ENCODE measurements around the gene ST8SIA1. TPM values are rescaled to one million over a fixed set of nuclear protein-coding genes. Genes with fewer than 3 reads are reported as not detected.

The ST8SIA1 gene
- total RNA-seq, 6 donors from 2014 or later: 1.4 to 10.5 (median 4.1) TPM

GRCh38 chr12:22228022-22228875 is 106.3 kb downstream of the ST8SIA1 start:
- H3K4me3 ChIP-seq: no peak overlapping the region
- 75 to 78% methylated on average over 2 of the region's 2 CpGs for WGBS, 2 donors
- H3K36me3 ChIP-seq: no peaks in the 10 kb centered on the region
- DNase-seq (no peak), ATAC-seq (ENCODE audit: low FRiP score in 2 of 2) (peak in 1 of 2 donors; percentile 70)
- H3K4me1 ChIP-seq: peaks cover 0 to 5% (median 0%) of the 10 kb centered on the region in 4 donors
- no peaks in the 10 kb centered on the region for H3K9me3 ChIP-seq
- H3K27me3 ChIP-seq: no peaks in the 10 kb centered on the region
- TF ChIP-seq EP300 (IDR thresholded peaks at IDR 0.05): no peak
- TF ChIP-seq POLR2AphosphoS5 (IDR thresholded peaks at IDR 0.05): no peak
- TF ChIP-seq POLR2A (IDR thresholded peaks at IDR 0.05): no peak
- TF ChIP-seq CTCF (IDR thresholded peaks at IDR 0.05): no peak
- no peak overlapping the region for H3K27ac ChIP-seq

DNA sequence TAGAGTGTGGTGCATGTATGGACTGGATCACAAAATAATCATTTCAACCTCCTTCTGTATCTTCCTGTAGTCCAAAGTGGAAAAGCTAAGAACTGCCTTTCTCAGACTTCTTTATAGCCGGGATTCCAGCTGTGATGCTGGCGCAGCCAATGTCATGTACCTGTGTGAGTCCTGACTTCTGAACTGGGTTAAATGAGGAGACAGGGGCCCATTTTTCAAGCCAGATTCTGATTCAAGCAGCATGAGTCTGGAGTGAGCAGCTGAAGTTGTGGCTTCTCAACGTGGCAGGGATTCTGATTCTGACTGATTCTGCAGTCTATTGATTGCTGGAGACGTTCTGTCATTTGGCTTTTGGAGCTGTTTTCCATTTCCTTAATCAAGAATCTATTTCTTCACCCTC is 111.2 kb downstream of the ST8SIA1 start:
- Histone ChIP-seq H3K27ac (no peak overlapping the region), H3K4me3 (no peak overlapping the region), H3K27me3 (no peaks in the 10 kb centered on the region), H3K36me3 (no peaks in the 10 kb centered on the region), H3K4me1 (no peaks in the 10 kb centered on the region), H3K9me3 (no peaks in the 10 kb centered on the region)
- WGBS, 2 donors: 71% methylated on average over 4 of the region's 4 CpGs
- ATAC-seq (ENCODE audit: low FRiP score in 2 of 2) (no peak), DNase-seq (no peak)
- TF ChIP-seq CTCF (IDR thresholded peaks at IDR 0.05) (no peak), EP300 (IDR thresholded peaks at IDR 0.05) (no peak), POLR2AphosphoS5 (IDR thresholded peaks at IDR 0.05) (no peak)

DNA sequence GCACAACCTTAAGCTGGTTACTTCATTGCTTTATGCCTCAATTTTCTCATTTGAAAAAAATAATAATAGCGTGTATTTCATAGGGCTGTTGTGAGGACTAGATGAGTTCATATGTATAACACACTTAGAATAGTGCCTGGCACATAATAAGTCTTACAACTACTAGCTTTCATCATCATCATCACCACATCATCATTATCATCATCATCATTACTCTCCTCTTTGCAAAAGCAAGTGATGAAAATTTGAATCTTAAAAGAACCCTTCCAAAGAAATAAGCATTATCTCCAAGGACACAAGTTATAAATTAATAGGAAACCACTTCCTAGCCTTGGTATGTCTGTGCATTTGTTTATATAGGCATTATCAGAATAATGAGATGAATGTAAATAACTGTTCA is 117.0 kb downstream of the ST8SIA1 start:
- Histone ChIP-seq H3K36me3 (no peaks in the 10 kb centered on the region), H3K4me3 (no peak overlapping the region), H3K9me3 (no peaks in the 10 kb centered on the region), H3K4me1 (no peaks in the 10 kb centered on the region), H3K27ac (no peak overlapping the region), H3K27me3 (no peaks in the 10 kb centered on the region)
- ATAC-seq (ENCODE audit: low FRiP score in 2 of 2): no peak
- no peak for DNase-seq
- no peak for TF ChIP-seq CTCF (IDR thresholded peaks at IDR 0.05)
- no peak for TF ChIP-seq POLR2AphosphoS5 (IDR thresholded peaks at IDR 0.05)
- TF ChIP-seq EP300 (IDR thresholded peaks at IDR 0.05): no peak
- TF ChIP-seq POLR2A (IDR thresholded peaks at IDR 0.05): no peak
- 77 to 96% methylated on average over 1 of the region's 1 CpG for WGBS, 2 donors

DNA sequence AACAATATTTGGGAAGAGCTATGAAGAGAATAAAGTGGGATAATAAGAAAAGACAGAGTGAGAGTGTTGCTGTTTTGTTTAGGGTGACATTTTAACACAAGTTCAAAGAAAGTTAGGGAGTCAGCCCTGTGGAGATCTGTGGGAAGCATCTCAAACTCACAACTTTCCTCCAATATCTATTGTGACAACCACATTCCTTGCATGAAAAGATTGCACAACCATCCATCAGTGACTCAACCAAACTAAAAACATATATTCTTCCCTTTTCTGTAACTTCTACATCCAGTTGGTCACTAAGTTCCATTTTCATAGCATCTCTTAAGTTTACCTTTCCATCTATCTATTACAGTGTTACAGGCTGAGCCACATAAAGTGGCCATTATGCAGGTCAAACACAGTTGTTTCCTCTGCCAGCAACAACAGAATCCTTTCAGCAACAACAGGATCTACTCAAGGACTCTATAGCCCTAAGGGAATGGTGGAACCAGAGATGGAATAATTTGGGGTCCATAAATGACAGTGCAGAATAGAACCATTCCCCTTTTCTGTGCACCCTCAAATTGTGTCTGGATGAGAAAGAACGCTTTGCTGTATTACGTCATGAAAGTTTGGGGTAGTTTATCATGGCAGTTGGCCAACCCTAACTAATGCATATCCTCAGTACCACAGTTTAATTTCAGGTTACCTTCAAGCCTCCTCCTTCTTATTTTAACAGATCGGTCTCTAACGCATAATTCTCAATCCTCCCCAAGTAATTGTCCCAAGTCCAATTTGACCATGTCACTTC is 118.8 kb downstream of the ST8SIA1 start:
- Histone ChIP-seq H3K27ac (no peak overlapping the region), H3K9me3 (no peaks in the 10 kb centered on the region), H3K4me3 (no peak overlapping the region), H3K4me1 (no peaks in the 10 kb centered on the region), H3K27me3 (no peaks in the 10 kb centered on the region), H3K36me3 (no peaks in the 10 kb centered on the region)
- no peak for TF ChIP-seq EP300 (IDR thresholded peaks at IDR 0.05)
- TF ChIP-seq CTCF (IDR thresholded peaks at IDR 0.05): no peak
- DNase-seq (no peak), ATAC-seq (ENCODE audit: low FRiP score in 2 of 2) (no peak)
- WGBS, 2 donors: 91 to 96% methylated on average over 4 of the region's 4 CpGs
